Hematopoietic multipotent progenitor cell treated with erythropoietin and hydrocortisone succinate and interleukin-3 and kit ligand, for 17 days (in vitro differentiated cells): Measurements from ENCODE around the gene AP5S1.

ENCODE experiments used
- DNase-seq: peaks from one replicate; pipeline ENCODE4 v3.0.0-alpha.2; 2015; ENCODE audit warnings: low spot score

The AP5S1 gene

GRCh38 chr20:3846378-3846739 lies 26.0 kb downstream of the AP5S1 start:
- no peak for DNase-seq

- DNase-seq, result peak; percentile 87
These were observed 26.5 kb downstream of the AP5S1 start, which contains the start of gene MAVS for GRCh38 chr20:3846740-3847428. MAVS (plus strand) TSS chr20:3846834; CDS start chr20:3854625, 7,791 bp downstream.

GRCh38 chr20:3847429-3847940 lies 27.1 kb downstream of the AP5S1 start:
- DNase-seq, result no peak

GRCh38 chr20:3848565-3848964 lies 28.2 kb downstream of the AP5S1 start:
- DNase-seq, result peak; percentile 3

DNA sequence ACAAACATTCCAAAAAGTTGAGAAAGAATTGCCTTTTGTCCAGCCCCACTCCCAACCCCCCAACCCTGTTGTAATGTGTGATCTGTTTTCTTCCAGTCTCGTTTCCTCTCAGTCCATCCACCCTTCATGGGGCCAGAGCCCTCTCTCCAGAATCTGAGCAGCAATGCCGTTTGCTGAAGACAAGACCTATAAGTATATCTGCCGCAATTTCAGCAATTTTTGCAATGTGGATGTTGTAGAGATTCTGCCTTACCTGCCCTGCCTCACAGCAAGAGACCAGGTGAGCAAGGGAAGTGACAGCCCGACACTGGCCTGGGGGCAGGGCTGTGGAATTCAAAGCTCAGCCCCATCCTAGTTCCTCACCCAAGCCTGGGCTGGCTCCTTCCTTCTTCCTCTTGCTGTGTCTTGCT lies 34.1 kb downstream of the AP5S1 start:
- DNase-seq, result no peak

- DNase-seq, result no peak
These were observed 37.1 kb downstream of the AP5S1 start for GRCh38 chr20:3857405-3857804.

DNA sequence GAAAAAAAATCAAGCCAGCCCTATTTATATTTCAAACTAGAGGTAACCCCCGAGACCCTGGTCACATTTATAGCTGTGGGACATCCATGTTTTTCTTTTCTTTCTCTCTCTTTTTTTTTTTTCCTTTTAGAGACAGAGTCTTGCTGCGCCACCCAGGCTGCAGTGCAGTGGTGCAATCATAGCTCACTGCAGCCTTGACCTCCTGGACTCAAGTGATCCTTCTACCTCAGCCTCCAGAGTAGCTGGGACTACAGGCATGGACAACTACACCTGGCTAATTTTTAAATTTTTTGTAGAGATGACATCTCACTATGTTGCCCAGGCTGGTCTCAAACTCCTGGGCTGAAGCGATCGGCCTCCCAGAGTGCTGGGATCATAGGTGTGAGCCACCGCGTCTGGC lies 38.3 kb downstream of the AP5S1 start:
- DNase-seq, result no peak

- no peak for DNase-seq
These were observed 40.8 kb downstream of the AP5S1 start for GRCh38 chr20:3861191-3861590.

DNA sequence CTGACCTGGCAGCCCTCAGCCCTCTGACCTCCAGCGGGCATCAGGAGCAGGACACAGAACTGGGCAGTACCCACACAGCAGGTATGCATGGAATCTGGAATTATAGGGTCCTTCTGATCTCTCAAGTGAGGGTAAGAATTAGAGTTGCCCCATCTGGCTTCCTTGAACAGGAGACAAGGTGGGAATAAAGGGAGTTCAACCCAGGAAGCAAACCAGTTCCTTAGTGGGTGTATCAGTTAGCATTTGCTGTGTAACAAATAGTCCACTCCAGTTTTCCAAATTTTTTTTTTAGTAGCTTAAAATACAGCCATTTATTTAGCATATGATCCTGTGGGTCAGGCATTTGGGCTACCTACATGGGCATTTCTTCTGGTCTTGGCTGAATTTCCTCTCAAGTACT lies 42.0 kb downstream of the AP5S1 start:
- DNase-seq, result no peak

GRCh38 chr20:3863317-3863716 lies 43.0 kb downstream of the AP5S1 start:
- no peak for DNase-seq

GRCh38 chr20:3864518-3864917 lies 44.2 kb downstream of the AP5S1 start:
- no peak for DNase-seq

- DNase-seq, result no peak
These were observed 45.0 kb downstream of the AP5S1 start for GRCh38 chr20:3865152-3865886.

DNA sequence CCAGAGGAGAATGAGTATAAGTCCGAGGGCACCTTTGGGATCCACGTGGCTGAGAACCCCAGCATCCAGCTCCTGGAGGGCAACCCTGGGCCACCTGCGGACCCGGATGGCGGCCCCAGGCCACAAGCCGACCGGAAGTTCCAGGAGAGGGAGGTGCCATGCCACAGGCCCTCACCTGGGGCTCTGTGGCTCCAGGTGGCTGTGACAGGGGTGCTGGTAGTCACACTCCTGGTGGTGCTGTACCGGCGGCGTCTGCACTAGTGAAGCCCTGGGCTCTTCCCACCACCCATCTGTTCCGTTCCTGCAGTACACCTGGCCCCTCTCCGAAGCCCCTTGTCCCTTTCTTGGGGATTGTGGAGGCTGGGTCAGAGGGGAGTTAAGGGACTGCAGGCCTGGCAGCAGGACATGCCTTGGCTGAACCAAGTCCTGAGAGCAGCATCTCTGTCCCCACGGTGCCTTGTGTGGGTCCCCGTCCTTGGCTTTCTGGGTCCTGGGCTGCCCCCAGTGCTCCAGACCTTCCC lies 45.6 kb downstream of the AP5S1 start:
- DNase-seq, result no peak

- DNase-seq, result no peak
These were observed 46.1 kb downstream of the AP5S1 start for GRCh38 chr20:3866464-3866863.

GRCh38 chr20:3867802-3868201 lies 47.5 kb downstream of the AP5S1 start:
- DNase-seq, result no peak

GRCh38 chr20:3869839-3870634 lies 49.7 kb downstream of the AP5S1 start:
- DNase-seq, result no peak

- no peak for DNase-seq
These were observed 51.4 kb downstream of the AP5S1 start for GRCh38 chr20:3871550-3872265.

- DNase-seq, result no peak
These were observed 53.2 kb downstream of the AP5S1 start for GRCh38 chr20:3873507-3873906.

DNA sequence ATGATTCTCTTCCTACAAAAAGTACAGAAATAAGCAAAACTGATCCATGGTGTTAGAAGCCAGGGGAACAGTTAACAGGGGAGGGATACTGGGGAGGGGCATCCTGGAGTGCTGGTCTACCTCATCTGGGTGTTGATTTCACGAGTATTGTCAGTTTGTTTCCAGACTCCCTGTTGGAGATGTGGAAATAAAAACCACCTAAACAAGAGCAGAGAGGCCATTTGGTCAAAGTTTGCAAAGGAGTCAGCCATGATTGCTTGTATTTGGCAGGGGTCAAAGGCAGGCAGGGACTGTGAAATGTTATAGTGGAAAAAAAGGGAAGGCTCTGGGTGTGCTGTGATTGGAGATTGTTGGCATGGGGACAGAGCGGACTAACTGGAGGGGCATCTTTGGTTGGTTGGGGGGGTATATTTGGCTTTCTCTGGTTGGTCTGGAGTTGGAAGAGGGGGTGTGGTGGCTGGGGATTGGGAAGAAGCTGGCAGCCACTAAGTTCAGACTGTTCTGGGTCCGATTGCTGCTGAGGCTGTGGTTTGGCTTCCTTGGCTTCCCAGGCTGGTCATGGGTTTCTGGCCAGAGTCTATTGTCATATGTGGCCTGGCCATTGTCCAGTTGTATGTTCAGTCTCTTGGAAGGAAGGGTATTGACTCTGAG lies 54.0 kb downstream of the AP5S1 start:
- no peak for DNase-seq

DNA sequence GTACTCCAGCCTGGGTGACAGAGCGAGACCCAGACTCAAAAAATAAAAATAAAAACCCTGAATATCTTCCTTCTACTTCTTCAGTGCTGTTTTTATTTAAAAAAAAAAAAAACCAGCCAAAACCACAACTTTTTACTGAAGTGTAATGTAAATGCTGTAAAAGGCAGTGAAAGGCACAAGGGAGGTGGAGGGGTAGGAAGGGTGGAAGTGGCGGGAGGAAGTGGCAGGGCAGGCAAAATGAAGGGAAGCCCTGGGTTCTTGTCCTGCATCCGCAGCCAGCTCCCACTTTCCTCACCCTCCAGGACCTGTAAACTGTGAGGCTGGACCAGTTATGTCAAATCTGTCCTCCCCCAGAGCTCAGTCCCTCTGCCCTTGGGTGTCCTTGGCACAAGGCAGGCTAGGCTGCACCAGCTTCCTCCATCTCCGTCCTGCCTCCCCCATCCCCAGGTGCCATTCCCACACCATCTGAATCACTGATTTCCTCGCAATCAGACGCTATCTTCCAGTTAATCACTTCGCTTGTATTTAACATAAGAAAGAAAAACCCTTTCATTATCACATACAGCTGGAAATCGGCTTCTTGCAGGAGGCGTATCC lies 55.1 kb downstream of the AP5S1 start:
- DNase-seq, result no peak

DNA sequence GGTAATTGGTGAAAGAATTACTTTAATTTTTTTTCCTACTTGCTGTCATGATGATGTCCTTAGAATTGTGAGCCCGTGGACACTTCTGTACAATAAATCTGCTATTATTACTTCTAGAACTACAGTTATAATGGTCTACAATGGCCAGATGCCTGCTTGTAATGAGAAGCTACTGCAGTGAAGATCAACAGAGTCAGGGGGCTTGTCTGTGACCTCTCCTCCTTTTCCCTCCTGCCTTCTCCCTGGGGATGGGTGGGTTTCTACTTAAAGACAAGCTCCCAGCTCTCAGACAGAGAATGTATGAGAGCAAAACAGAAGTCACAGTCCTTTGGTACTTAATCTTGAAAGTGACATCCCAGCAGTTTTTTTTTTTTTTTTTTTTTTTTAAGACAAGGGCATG lies 55.7 kb downstream of the AP5S1 start:
- no peak for DNase-seq
